GM18858 (cell line): ENCODE results near the gene CACNA2D2.

Experiments used
- ATAC-seq: cut with Tn5 transposase; IDR thresholded peaks from one replicate; pipeline ENCODE4 v1.9.1; 2021; ENCODE audit not compliant: unreplicated experiment

Gene CACNA2D2

DNA sequence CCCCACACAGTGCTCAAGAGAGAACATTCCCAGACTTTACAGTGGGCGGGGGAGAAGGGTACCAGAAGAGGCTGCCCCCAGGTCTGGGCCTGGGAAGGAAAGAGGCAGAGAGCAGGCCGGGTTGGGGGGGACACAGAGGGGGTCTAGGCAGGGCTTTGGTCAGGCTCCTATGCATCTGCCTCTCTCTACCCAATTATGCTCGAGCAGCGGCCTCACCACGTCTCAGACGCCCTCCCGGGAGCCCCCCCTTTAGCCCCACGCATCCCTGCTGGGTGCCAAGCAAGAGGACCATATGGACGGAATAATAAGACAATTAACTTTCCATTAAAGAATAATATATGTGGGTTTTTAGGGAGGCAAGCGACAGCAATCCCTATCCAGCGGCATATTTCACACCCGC, 32.8 kb downstream of the CACNA2D2 start:
- no peak for ATAC-seq

DNA sequence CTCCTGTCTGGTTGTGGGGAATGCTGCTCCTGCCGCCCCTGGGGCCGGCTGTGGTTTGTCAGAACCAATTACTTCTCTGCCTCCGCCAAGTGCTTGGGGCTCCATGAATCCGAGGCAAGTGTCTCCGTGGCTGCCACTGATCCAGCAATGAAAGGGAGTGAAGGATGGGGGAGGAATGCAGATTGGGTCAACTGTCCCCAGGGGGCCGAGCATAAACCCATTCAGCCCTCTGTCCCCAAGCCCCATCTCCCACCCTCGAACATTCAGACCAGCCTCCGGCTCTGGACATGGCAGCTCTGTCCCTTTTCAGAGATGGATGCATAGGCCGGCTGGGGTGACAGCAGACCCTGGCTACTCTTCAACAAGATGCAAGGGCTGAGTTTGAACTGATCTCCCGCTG, 35.5 kb downstream of the CACNA2D2 start:
- ATAC-seq: no peak

DNA sequence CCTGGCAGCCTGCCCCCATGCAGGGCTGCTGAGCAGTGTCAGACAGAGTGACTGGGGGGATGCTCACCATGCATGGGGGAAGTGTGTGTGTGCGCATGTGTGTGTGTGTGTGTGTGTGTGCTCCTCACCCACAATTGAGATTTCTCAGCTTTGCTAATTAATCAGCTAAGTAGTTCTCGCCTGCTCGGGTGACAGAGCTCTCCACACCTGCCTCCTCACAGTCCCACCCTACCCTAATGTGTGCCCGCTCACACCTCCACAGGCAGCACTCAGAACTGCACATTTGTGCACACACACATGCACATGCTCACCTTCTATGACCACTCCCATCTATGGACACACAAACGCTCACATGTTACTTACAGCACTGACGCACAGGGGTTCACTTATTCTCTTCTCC, 37.3 kb downstream of the CACNA2D2 start:
- ATAC-seq: no peak

DNA sequence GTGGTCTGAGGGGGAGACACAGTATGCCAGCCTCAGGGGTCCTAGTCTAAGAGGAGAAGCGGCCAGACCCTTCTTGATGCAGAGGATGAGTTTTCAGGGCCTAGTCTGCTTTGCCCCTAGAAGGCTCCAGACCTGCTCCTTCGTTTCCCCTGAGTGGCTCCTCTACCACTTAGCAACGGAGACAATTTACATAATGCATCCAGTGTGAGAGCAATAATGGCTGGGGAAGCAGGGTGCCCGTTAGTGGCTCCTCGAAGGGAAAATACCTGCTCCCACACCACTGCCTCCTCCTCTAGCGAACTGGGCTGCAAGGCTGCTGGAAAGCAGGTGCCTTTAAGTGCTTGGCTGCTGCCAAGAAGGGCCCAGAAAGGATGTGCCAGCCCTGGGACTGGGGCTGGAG, 38.9 kb downstream of the CACNA2D2 start:
- no peak for ATAC-seq

DNA sequence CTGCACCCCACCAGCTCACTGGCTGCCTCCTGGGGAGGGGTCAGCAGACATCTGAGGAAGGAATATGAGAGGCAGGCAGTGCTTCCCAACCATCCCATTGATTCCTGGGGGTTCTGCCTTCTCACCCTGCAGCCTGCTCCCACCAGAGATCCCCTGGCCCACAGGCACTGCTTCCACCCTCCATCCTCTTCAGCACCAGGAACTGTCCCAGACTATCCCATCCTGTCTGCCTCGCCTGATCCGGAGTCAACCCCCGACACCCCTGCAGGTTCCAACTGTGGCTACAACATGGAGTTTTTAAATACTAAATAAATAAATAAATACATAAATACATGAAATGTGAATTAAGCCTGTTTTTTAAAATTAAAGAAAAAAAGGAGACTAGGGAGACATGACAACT, 43.6 kb downstream of the CACNA2D2 start:
- no peak for ATAC-seq

DNA sequence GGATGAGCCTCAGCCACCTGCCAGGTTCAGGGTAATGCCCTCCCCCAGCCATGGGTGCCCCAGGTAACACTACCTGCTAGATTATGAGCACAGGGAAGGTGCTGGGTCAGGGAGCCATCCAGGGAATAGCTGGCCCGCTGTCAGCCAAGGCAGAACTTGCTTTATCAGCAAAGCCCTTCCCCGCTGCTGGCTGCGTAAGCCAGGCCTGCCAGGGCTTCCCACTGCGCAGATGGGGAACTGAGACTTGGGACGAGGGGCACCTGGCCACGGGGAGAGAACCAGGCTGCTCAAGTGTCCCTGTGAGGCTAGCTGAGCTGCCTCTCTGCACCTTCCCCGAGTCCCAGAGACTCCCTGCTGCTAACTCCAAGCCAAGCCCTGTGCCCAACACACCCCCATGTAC, 45.4 kb downstream of the CACNA2D2 start:
- no peak for ATAC-seq

DNA sequence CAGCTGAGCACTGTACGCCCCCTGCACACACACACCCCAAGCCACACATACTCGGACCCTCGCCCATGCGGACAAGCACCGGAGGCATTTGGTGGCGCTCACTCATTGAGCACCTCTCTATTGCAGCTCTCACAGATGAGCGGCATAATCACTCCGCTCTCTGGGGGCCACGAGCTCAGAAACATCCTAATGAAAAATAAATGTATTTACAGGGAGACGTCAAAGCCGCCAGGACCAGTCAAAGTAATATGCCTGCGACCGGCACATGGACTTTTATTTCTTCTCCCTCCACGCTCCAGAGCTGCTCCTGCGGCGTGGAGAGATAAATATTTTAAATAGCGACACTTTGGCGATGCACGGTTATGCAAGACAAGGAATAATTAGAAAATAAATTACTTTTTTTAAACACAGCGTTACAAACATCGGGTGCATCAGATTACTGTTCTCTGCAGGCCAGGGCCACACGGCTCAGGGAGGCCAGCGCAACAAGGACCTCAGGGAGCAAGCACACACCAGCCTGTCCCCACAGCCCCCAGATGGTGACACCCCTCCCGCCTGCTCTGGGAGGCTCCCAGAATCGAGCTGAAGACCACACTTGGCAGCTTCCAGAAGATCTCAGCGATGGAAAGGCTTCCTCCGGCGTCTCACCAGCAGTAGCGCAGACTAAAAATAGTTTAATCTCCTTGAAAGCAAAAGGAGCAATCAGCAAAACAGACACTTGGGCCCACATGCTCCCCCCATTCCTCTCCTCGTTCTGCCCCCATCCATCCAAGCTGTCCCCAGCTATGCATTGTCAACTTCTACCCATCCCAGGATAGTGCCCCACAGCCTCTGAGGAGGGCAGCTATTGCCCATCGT, 48.0 kb downstream of the CACNA2D2 start:
- no peak for ATAC-seq

DNA sequence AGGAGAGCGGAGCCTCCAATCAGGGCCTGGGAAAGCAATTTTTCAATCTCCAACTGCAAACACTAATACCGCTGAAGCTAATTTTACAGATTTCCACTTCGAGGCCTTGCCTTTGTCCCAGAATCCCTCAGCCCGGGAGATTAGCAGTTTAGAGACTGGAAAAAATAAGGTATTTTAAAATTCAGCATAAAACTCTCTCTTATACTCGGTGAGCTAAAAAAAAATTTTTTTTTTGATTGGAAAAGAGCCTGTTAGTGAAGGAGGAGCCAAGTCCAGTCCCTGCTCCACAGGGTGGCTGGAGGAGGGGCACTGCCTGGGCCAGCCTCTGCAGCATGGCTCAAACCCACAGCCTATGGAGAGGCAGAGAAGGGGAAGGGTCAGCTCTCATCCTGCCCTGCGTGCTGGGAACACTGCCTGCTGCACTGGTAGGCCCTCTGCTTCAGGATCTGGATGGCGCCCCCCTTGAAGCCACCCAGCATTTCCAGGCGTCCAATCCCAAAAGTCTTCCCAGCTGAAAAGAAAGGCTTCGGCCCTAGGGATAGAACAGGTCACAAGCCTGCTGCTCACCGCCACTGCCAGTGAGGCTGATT, 48.9 kb downstream of the CACNA2D2 start:
- ATAC-seq: no peak

DNA sequence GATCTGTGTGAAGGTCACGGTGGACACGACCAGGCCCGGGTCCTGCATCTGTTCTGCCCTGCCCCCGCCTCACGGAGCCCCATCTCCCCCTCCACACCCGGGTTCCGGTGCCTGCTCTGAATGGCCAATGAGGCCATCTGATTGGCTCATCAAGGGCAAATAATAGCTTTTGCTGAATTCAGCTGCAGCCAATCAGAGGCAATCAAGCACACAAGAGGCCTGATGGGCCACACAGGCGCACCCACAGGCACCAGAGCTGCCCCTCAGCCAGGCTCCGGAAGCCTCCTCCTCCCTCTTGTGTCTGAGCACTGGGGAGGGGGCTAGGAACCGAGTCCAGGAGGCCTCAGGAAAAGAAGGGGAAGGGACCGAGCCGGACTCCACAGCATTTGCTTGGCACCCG, 49.5 kb downstream of the CACNA2D2 start:
- no peak for ATAC-seq

DNA sequence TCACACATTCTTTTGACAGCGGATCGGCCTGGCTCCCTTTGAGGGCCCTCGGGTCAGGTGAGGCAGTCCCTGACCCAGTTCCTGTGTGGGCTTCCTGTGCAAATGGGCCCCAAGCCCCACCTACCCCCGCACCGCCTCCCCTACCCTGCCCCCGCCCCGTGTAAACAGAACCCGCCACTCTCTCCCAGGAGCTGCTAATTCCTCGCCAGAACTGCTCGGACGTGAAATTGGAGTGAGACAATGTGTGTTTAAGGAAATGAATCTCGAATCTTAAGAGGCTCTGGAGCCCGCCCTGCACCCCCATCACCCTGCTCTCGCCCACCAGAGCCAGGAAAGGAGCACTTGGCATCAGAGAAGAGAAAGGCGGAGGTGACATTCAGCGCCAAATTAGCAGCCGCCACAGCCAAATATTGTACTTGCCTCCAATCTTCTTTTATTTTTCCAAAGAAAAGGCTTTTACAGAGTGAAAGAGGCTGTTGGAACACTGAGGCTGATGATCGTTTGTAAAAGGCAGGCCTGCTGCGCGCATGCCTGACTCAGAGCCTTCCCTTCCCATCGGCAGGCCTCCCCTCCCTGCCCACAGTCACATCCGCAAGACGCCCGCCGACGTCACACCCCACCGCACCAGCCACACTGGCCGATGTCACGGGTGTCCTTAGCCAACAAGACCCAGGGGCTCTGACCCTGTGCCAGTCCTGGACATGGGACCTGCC, 53.1 kb downstream of the CACNA2D2 start:
- ATAC-seq: no peak

DNA sequence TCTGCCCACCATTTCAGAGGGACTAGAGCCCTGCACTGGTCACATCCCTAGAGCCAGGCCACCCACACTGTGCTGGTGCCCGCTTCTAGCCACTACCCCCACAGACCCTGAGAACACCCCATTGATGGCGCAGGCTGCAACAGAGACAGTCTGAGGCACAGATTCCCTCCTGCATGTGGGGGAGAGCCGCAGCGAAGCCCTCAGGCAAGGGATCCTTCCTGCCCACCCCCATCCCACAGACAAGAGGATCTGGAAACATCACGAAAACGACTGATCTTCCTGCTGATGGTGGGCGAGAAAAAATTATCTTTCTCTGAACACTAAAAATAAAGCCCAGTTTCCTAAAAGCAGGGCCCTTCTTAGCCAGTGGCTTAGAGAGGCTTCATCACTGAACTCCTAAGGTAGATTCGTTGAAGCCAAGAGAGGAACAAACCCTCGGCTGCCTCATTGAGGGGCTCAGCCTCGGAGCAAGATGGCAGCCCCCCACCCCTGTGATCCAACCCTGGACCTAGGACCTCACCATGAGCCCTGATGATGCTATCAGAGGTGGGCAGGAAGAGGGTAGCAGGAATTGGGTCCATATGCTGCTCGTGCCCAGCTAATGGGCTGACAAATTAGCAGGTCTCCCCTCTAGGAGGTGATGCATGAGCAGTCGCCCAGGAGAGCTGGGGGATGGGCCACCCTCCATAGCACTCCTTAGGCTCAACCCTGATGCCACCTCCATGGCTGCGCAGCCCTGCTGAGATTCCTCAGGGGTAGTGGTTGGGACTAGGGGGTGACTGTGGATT, 54.5 kb downstream of the CACNA2D2 start:
- no peak for ATAC-seq

DNA sequence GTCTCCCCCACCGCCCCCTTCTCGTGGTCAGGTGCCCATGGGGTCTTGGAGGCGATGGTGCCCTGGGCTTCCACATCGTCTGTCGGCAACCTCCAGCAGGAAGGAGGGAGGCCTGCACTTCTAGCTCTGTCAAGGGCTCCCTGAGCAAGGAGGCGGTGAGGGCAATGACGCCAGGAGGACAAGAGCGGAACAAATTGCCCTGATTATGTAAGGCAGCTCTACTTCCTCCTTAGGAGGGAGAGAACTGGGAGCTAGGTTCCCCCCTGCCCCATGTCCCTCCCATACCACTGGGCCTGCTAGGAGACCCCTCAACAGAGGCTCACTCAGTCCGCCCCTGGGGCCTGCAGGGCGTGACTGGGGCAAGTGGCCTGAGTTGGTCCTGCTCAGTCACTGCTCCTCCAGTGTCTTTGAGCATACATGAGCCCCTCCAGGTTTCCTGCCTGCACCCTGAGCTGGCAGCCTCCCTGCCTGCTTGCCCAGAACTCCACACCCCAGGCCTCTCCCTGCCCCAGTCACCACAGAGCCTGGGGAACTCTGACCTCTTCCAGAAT, 56.1 kb downstream of the CACNA2D2 start:
- no peak for ATAC-seq

DNA sequence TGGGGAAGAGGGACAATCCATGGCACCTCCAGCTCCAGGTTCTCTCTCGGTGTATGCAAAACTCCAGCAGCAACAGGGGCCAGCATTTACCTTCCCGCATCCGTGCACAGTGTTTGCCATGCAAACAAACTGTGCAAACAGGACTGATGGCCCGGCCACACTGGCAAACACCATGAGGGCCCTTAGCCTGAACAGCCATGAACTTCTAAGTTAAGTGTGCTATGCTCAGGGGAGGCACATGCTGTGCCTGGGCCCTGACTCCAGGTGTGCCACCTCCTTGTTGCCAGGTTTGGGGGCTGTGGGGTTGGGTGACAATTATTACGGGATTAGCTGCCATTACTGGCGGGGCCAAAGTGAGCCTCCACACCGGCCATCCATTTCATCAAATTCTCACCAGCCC, 57.5 kb downstream of the CACNA2D2 start:
- ATAC-seq: no peak

DNA sequence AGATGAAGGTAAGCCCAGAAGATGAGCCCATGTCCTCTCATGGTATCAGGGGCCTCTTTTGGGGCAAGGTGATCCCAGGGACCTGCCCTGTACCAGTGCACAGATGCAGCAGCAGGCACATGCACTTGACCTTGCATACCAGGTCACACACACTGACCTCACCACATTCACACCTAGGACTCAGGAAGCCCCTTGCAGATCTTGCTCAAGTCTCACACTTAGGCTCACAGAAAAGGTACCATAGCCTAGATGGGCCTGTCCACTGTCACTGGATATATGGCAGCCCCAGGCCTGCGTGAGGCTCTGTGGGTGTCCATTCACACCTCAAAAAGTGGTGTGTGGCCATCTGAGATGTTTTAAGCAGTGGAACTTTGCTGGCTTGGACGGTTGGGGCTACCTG, 58.7 kb downstream of the CACNA2D2 start:
- ATAC-seq: no peak

DNA sequence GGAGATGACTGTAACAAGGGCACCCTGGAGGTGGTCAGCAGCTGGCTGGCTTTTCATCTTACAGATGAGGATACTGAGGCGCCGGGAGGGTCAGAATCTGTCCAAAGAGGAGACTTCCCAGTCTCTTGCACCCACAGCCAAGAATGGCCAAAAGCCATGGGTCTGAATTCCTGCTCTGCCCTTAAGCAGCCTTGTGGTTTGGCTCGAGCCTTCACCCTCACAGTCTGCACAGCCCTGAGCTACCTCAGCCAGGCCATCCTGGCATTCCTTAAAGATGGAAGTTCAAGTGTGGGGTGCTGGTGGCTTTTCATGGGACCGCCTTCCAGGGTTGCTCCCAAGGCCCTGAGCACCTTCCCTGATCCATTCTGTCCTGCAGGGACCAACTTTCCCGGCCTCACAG, 59.2 kb downstream of the CACNA2D2 start:
- ATAC-seq: no peak

DNA sequence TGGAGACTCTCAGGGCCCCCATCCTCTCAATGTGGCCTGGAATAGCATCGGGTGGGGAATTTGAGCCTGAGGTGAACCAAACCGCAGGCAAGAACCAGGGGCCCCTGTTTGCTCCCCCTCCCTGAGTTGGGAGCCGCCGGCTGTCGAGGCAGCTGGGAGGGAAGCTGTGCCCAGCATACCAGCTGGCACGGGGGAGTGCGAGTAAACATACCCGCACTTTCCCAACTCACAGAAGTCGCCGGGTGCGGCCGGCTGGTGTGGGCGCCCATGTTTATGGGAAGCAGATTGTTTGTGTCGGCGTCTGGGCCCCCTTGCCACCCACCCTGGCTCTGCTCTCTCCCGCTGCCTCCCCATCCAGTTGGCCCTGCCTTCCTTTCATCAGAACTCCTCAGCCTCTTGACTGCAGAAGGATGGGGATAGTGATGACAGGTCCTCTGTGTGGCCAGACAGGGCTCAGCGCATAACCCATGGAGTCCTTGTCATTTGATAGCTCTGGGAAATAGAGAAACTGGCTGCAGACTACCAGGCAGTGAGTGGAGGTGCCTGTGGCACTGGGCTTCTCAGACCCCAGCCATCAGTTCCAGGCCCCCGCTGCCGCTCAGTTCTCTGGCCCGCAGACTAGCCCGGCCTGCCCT, 60.4 kb downstream of the CACNA2D2 start:
- no peak for ATAC-seq

DNA sequence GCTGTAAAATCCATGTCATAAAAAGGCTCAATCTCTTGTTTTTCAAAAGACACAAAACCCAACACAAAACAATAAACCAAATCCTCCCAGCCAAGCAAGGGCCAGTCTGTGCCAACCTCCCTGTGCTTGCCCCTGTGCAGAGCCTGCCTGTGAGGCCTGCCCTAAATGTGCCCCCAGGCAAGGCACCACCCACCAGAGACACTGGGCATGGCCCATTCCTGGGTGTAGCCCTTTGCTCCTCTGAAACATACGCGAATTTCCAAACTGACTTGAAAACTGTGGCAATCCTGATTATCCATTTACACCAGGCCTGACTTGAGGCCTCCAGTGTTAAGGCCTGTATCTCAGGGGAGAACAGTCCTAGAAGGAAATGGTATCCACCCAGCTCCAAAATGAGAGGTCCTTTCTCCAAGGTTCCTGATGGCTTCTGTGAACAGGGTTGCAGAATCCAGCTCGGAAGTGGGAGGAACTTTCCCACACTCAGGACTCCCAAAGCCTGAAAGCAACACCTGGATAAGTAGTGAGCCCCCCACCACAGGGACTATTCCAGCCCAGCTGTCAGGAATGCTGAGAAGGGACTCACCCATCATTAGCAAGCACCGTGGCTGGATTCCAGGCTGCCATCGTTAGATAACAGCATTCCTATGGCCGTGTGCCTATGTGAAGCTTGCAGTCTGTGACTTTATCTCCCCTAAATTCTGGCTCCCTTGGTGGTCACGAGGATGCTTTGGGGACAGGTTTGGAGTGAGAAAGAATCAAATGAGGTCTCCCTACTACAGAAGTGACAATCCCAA, 61.8 kb downstream of the CACNA2D2 start:
- ATAC-seq: no peak

DNA sequence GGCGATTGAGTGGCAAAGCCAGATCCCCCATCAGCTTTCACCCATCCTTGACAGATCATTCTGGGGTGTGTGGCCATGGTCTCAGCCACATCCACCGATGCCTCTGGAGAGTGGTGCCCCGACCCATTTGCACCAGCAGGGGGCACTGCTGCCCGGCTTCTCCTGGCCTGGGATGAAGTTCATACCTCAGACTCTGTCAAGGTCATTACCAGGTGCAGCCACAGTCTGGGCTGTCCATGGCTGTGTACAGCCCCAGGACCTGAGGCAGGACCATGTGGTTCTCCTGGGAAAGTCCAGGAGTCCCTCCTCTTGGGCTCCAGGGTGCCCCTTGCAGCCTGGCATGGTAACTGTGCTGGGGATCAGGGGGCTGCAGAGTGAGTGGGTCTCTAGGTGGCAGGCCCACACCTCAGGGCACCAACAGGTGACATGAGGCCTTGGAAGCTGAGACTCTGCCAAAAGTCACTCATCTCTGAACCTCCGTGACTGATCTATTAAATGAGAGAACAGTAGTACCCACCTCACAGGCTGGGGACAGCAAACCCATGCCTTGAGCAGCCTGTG, 67.2 kb downstream of the CACNA2D2 start:
- ATAC-seq: no peak

DNA sequence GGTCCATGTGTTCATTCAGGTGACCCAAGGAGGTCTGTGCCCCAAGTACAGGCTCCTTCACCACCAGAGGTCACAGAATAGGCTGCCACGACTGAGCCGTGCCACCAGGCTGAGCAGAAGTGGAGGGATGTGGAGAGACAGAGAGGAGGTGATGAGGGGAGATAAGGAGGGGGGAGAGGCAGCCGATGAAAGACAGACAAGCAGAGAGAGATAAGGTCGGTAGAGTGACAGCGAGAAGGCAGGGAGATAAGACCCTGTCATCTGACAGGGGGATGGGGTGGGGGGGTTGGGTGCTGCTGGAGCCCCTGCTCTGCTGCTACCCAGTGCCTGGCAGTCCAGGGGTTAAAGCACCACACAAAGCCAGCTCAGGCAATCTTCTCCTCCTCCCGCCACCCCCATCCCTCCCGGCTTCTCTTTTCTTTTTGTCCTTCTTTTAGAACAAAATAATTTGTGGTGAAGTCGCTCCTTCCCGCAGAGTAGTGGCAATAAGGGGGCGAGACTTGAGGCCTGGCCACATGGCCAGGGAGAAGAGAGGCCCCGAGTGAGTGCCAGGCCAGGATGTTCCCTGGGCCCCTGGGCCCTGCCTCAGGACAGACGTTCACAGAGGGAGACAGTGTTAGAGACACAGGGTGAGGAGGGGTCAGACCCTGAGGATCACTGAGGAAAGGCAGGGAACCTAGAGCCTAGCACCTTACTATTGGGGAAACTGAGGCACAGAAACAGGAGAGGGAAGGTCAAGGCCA, 67.9 kb downstream of the CACNA2D2 start:
- no peak for ATAC-seq
